Brain microvascular endothelial cell (primary cell): Measurements from ENCODE around the gene CYP2R1.

ENCODE experiments used
- DNase-seq: peaks from one replicate; pipeline ENCODE4 v3.0.0-alpha.2; 2020
- H3K27ac ChIP-seq: fragments of 250-450 bp; sonication (Bioruptor Pico); 2 replicates; pipeline ENCODE4 v1.5.1; 2020; ENCODE audit warnings: mild to moderate bottlenecking, moderate library complexity
- H3K27me3 ChIP-seq: fragments of 250-450 bp; sonication (Bioruptor Pico); replicated peaks from 2 replicates; pipeline ENCODE4 v1.5.1; 2020; ENCODE audit warnings: mild to moderate bottlenecking
- H3K36me3 ChIP-seq: fragments of 250-450 bp; sonication (Bioruptor Pico); replicated peaks from 2 replicates; pipeline ENCODE4 v1.5.1; 2020; ENCODE audit warnings: mild to moderate bottlenecking
- H3K4me3 ChIP-seq: 2 replicates; pipeline ENCODE4 v1.5.1; 2011; ENCODE audit warnings: low read depth, mild to moderate bottlenecking, control low read depth, low read length, moderate library complexity
- CTCF ChIP-seq: IDR thresholded peaks from 2 replicates; pipeline ENCODE4 v1.5.1; 2011; ENCODE audit warnings: low read depth, mild to moderate bottlenecking, moderate library complexity, low read length, control low read depth, inconsistent platforms; ENCODE audit errors: missing control alignments
- in situ Hi-C: cut with HindIII; loops from 2 replicates; pipeline ENCODE4 v1.10.0; 2017; ENCODE audit warnings: low sequenced_read_pairs, low pct_ligation_motif_present

CYP2R1 gene

GRCh38 chr11:14927146-14927545, 35.1 kb upstream of the CYP2R1 start:
- H3K36me3 ChIP-seq, result no peaks in the 10 kb centered on the region
- no peak overlapping the region for H3K4me3 ChIP-seq
- H3K27ac ChIP-seq, result no peak overlapping the region
- TF ChIP-seq CTCF, result no peak
- no peaks in the 10 kb centered on the region for H3K27me3 ChIP-seq
- DNase-seq, result peak; percentile 11
- in situ Hi-C loops, result no loop called here

- in situ Hi-C loops, result no loop called here
Measured at GRCh38 chr11:14924318-14924717, 32.3 kb upstream of the CYP2R1 start.

GRCh38 chr11:14916403-14916802, 24.4 kb upstream of the CYP2R1 start:
- DNase-seq, result no peak

More at GRCh38 chr11:14924318-14924717, 32.3 kb upstream of the CYP2R1 start:
- H3K27me3 ChIP-seq, result no peaks in the 10 kb centered on the region
- DNase-seq, result no peak
- H3K4me3 ChIP-seq, result no peak overlapping the region
- no peak for TF ChIP-seq CTCF
- H3K36me3 ChIP-seq, result no peaks in the 10 kb centered on the region
- no peak overlapping the region for H3K27ac ChIP-seq

GRCh38 chr11:14914536-14914935, 22.5 kb upstream of the CYP2R1 start:
- DNase-seq, result no peak
- in situ Hi-C loops, result no loop called here
- no peak for TF ChIP-seq CTCF
- Histone ChIP-seq H3K27me3 (no peaks in the 10 kb centered on the region), H3K27ac (no peak overlapping the region), H3K36me3 (no peaks in the 10 kb centered on the region), H3K4me3 (no peak overlapping the region)

More at GRCh38 chr11:14916403-14916802, 24.4 kb upstream of the CYP2R1 start:
- Histone ChIP-seq H3K27me3 (no peaks in the 10 kb centered on the region), H3K27ac (no peak overlapping the region), H3K36me3 (no peaks in the 10 kb centered on the region), H3K4me3 (no peak overlapping the region)
- in situ Hi-C loops, result no loop called here
- TF ChIP-seq CTCF, result no peak

GRCh38 chr11:14908214-14908880, 16.3 kb upstream of the CYP2R1 start:
- no peaks in the 10 kb centered on the region for H3K27me3 ChIP-seq
- H3K27ac ChIP-seq, result no peak overlapping the region
- in situ Hi-C loops, result no loop called here
- H3K36me3 ChIP-seq, result no peaks in the 10 kb centered on the region
- peak; percentile 80 for TF ChIP-seq CTCF
- DNase-seq, result peak; percentile 34
- no peak overlapping the region for H3K4me3 ChIP-seq
